Kidney tubule cell (primary cell): ENCODE data around the gene SULT1A2.
"Not testable (repeated sequence)": the region's sequence is repeated elsewhere in the genome, so short reads cannot be mapped to it uniquely, and the experiment has no call there.

Experiments used
- DNase-seq: peaks from one replicate; pipeline ENCODE4 v3.0.0-alpha.2; 2018; ENCODE audit warnings: low spot score

The SULT1A2 gene

DNA sequence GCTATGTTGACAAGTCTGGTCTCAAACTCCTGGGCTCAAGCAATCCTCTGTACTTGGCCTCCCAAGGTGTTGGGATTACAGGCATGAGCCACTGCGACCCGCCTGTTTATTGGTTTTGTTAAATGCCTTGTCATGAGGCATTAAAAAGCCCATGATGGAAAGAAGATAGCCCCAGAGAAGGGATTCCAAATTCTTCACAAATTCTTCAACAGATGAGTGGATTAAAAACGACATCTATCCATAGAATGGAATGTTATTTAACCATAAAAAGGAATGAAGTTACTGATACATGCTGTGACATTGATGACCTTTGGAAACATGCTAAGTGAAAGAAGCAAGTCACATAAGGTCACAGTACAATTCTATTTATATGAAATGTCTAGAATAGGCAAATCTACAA is 38.4 kb downstream of the SULT1A2 start:
- DNase-seq: no peak

- no peak for DNase-seq
These were observed 39.9 kb downstream of the SULT1A2 start for GRCh38 chr16:28556914-28557320.

- no peak for DNase-seq
These were observed 41.3 kb downstream of the SULT1A2 start for GRCh38 chr16:28555561-28555960.

GRCh38 chr16:28554634-28555423 is 42.0 kb downstream of the SULT1A2 start:
- no peak for DNase-seq

DNA sequence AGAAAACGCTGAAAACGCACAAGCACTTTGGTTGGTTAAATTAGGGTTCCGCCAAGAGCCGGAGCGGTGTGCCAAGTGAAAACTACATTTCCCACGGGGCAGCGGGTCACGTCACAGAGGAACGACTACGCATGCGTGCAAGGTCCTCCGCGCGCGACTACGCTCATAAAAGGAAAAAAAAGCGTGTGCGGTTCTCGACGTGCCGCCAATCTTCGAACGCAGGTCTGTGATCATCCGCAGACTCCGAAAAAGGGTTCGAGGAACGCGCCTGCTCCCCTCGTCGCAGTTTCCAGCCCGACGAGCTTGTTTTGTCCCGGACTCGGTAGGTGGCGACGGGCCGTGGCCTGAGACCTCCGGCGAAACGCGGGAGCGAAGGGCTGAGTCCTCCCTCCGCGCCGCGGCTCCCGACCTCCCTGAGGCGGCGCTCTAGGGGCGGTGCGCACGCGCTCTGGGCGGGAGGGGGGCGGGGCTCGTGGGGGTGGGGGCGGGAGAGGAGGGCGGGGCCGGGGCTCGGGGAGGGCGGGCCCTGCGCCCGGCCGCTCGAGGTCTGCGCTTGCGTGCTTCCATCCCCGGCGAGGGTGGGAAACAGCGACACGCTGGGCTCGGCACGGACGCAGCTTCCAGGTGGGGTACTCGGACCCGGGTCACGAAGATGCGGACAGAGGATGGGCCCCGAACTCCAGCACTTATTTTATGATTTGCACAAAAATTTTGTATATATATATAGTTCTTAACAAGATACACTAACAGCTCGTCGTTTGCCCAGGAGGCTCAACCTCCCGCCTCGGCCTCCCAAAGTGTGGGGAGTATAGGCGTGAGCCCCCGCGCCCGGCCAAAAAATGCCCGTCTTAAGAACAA is 42.8 kb downstream of the SULT1A2 start, which contains the start of gene SGF29:
Gene SGF29 (plus strand): TSS at position 145 of the 858 bp plus-strand sequence. CDS start 27,150 bp downstream, outside the sequence.
- peak; percentile 90 for DNase-seq

DNA sequence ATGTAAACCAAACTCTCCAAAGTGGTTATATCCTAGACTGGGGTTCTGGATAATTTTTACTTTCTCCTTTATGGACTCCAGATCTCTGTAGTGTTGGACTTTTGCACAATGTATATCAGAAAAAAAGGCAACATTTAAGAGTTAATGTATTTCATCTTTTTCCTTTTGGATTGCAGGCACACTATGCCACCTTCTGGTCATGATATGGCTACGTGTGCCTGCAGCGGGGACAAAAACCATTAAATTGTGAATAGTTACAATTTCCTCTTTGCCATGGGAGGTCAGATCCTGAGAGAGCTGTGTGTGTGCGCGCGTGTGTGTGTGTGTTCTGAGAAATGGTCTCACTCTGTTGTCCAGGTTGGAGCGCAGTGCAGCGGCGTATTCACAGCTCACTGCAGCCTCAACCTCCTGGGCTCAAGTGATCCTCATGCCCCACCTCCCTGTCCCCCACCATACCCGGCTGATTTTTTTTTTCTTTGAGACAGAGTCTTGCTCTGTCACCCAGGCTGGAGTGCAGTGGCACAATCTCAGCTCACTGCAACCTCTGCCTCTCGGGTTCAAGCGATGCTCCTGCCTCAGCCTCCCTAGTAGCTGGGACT is 47.5 kb downstream of the SULT1A2 start:
- DNase-seq: peak; percentile 40

- DNase-seq: no peak
These were observed 48.5 kb downstream of the SULT1A2 start for GRCh38 chr16:28548306-28548802.

- no peak for DNase-seq
These were observed 50.2 kb downstream of the SULT1A2 start for GRCh38 chr16:28546626-28547025.

- not testable (repeated sequence) for DNase-seq
These were observed 50.9 kb downstream of the SULT1A2 start for GRCh38 chr16:28545964-28546363.

DNA sequence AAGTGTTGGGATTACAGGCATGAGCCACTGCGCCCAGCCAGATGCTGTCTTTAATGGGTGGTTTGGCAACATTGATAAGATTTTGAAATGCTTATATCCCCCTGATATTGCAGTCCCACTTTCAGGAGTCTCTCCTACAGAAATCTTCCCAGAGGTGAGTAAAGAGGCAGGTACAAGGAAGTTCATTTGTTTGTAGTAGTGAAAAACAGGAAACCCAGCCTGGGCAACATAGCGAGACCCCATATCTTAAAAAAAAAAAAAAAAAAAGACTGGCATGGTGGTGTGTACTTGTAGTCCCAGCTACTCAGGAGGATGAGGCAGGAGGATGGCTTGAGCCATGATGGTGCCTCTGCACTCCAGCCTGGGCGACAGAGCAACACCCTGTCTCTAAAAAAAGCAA is 51.9 kb downstream of the SULT1A2 start:
- no peak for DNase-seq

DNA sequence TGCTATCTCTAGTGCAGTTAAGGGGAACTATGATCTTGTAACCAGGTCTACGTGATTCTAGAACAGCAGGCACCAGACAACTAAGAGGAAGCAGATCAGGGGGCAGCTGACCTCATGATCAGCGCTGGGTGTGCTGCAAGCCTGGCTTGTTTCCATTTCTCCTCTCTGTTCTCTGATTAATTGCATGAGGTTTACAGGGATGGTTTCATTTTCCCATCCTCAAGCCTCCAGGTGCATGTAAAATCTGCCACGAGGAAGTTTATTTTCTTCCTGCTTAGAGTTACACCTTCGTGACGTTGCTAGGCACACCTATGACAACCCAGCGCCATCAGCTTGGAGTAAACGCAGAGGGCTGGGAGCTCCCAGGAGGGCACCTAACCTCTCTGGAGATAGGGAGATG is 53.8 kb downstream of the SULT1A2 start:
- peak; percentile 73 for DNase-seq

DNA sequence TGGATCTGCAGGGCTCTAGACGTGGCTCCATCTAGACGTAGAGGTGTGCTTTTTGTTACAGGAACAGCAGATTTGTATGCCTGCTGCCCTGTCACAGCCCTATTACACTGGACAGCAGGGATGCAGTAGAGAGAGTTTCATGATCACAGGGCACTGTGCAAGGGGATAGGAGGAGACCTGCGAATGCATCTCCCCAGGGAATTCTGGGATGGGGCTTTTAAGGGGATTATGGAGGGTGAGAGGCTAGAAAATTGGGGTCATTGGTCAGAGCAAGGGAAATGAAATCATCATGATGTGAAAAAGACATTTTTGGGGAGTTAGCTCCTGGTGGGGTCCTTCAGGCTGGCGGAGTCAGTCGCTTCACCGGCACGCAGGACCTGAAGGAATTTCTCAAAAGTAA is 54.2 kb downstream of the SULT1A2 start:
- no peak for DNase-seq
